A549 (cell line): ENCODE results near the gene C14orf132.

Experiments used
- CTCF ChIP-seq: fragments of >200 bp; sonication (Bioruptor Twin); formaldehyde crosslinking; IDR thresholded peaks from 3 replicates; pipeline ENCODE4 v1.5.1; 2016
- MAFK ChIP-seq: fragments of 450-650 bp; IDR thresholded peaks from 2 replicates; pipeline ENCODE4 v1.6.1; 2014; ENCODE audit not compliant: partially characterized antibody
- POLR2A ChIP-seq: IDR thresholded peaks from 2 replicates; pipeline ENCODE4 v1.6.1; 2012; ENCODE audit warnings: mild to moderate bottlenecking, low read length
- USF2 ChIP-seq: fragments of 450-650 bp; IDR thresholded peaks from 2 replicates; pipeline ENCODE4 v1.6.1; 2014; ENCODE audit warnings: antibody characterized with exemption

DNA sequence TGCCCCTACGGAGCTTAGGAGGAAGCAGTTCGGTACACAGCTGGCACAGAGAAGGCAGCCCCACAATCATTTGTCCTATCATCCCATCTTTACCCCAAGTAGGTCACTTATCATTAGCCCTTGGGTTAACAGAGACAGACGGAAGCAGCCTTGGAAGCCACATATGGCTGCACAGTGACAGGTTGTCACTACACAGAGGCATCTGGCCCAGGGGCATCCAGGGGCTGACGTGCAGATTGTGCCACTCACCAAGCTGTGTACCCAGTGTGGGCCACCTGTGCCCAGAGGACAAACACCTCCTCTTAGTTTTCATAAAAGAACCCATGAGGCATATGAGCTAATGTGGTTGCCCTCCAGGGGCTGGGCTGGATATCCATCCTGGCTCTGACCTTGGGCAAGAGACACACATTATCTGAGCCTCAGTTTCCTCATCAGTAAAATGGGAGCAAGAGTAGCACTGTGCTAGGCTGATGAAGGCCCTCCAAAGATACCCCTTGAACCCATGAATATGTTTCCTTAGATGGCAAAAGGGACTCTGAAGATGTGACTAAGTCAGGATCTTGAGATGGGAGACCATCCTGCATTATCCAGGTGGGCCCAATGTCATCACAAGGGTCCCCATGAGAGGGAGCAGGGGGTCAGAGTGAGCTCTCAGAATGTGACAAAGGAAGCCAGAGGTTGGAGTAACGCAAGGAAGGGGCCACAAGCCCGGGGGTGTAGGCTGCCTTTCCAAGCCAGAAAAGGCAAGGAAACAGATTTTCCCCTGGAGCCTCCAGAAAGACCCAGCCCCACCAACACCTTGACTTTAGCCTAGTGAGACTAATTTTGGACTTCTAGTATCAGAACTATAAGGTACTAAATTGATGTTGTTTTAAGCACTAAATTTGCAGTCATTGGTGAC is 64.6 kb downstream of the C14orf132 start:
- TF ChIP-seq POLR2A = no peak
- TF ChIP-seq CTCF = no peak
- TF ChIP-seq USF2 = no peak
- no peak for TF ChIP-seq MAFK
